ENCODE measurements around the gene MAEA.

DNA sequence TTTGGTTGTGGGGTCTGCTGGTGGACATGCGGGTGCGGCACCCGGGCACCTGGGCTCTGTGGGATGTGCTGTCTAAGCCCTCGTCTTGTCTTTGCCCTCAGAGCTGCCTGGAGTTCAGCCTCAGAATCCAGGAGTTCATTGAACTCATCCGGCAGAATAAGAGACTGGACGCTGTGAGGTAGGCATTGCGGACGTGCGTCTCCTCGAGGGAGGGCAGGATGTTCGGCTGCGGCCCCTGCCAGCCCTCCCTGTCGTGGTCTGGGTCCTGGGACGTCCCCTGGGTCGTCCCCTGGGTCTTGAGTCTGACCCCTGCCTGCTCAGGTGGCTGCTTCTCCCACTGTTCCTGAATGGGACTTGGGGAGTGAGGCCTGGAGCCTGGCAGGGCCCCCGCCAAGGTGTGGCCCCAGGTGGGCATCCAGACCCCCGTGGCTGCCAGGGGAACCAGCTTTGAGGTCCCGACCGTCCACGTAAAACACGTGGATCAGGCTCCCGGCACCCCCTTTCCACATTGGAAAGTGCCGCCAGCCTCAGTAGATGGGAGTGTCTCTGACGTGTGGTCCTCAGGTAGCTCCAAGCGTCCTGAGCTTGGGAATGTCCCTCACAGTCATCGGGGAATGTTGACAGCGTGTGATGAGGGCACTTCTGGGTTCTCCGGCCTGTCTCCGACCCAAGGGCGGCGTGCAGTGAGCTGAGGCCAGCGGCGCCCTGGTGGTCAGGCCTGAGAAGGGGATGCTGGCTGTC is 38.0 kb downstream of the MAEA start:
- TF ChIP-seq SUZ12 (IDR thresholded peaks at IDR 0.05; ENCODE audit: extremely low read depth, insufficient read depth, insufficient read length) = no peak
- no peak for TF ChIP-seq YY1 (IDR thresholded peaks at IDR 0.05; ENCODE audit: insufficient read depth, insufficient read length)
